OCI-LY3 (cell line): ENCODE data around the gene MRM2.
A peak's percentile ranks its signal among the peaks of the same experiment; 100 is the strongest.

Experiments used
- H2AFZ ChIP-seq: fragments of 200-600, 300-600 bp; shearing (Covaris generic); 2 replicates; pipeline ENCODE4 v1.6.0; 2014; ENCODE audit warnings: antibody characterized with exemption, low read depth, low read length
- H3K27ac ChIP-seq: fragments of 200-600, 300-600 bp; sonication (generic); 2 replicates; pipeline ENCODE4 v1.5.1; 2014; ENCODE audit warnings: mild to moderate bottlenecking, low read length, moderate library complexity, mixed read lengths
- H3K27me3 ChIP-seq: fragments of 200-600, 300-600 bp; sonication (generic); 2 replicates; pipeline ENCODE4 v1.6.1; 2014; ENCODE audit warnings: low read depth, low read length, mixed read lengths
- H3K36me3 ChIP-seq: fragments of 200-600, 300-600 bp; sonication (generic); replicated peaks from 2 replicates; pipeline ENCODE3; 2014; ENCODE audit warnings: low read depth, low read length, mixed read lengths
- H3K4me1 ChIP-seq: fragments of 300-600, 200-600 bp; sonication (generic); 2 replicates; pipeline ENCODE4 v1.6.1; 2014; ENCODE audit warnings: low read length, mixed read lengths
- H3K4me2 ChIP-seq: fragments of 200-600, 300-600 bp; sonication (generic); 2 replicates; pipeline ENCODE4 v1.6.1; 2014; ENCODE audit warnings: low read length, mixed read lengths
- H3K4me3 ChIP-seq: fragments of 300-600, 200-600 bp; sonication (generic); 2 replicates; pipeline ENCODE4 v1.5.1; 2014; ENCODE audit warnings: antibody characterized with exemption, mild to moderate bottlenecking, low read length, moderate library complexity
- H3K79me2 ChIP-seq: fragments of 300-600, 200-600 bp; shearing (Covaris generic); 2 replicates; pipeline ENCODE4 v1.6.1; 2014; ENCODE audit warnings: mild to moderate bottlenecking, low read length, mixed read lengths
- H3K9ac ChIP-seq: fragments of 300-600, 200-600 bp; shearing (Covaris generic); 2 replicates; pipeline ENCODE4 v1.6.0; 2014; ENCODE audit warnings: mild to moderate bottlenecking, low read length, moderate library complexity
- H3K9me3 ChIP-seq: fragments of 200-600, 300-600 bp; shearing (Covaris generic); 2 replicates; pipeline ENCODE4 v1.6.1; 2014; ENCODE audit warnings: low read length, mixed read lengths; ENCODE audit not compliant: insufficient read depth
- H4K20me1 ChIP-seq: fragments of 200-600, 300-600 bp; sonication (generic); 2 replicates; pipeline ENCODE4 v1.6.1; 2016; ENCODE audit warnings: low read length, mixed read lengths; ENCODE audit not compliant: insufficient read depth
- EZH2phosphoT487 ChIP-seq: fragments of 200-600 bp; shearing (Covaris generic); IDR thresholded peaks from 2 replicates; pipeline ENCODE4 v1.6.1; 2018; ENCODE audit warnings: antibody characterized with exemption, mixed run types, low read depth
- TF ChIP-seq, protein P1 (sequence below): fragments of 200-600, 300-600 bp; sonication (generic); IDR thresholded peaks from 2 replicates; pipeline ENCODE4 v1.5.1; 2014; ENCODE audit warnings: antibody characterized with exemption, low read length, low read depth

Gene MRM2

DNA sequence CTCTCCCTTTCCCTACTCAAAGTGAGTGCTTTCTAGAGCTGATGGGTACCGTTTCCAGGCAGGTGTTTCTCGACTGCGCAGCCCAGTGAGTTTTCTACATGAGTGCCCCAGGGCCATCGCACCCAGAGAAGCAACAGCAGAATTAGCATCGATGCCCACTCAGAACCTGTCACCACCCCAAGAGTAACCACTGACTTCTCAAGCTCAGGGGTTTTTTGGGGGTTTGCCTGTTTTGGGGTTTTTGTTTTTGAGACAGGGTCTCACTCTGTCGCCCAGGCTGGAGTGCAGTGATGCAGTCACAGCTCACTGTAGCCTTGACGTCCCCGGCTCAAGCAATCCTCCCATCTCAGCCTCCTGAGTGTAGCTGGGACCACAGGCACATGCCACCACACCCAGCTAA lies 46.5 kb upstream of the MRM2 start:
- no peak overlapping the region for H2AFZ ChIP-seq
- 0 out of 2 replicates have a peak overlapping the region, but pooled peaks have one; percentile 16 for H3K27ac ChIP-seq

DNA sequence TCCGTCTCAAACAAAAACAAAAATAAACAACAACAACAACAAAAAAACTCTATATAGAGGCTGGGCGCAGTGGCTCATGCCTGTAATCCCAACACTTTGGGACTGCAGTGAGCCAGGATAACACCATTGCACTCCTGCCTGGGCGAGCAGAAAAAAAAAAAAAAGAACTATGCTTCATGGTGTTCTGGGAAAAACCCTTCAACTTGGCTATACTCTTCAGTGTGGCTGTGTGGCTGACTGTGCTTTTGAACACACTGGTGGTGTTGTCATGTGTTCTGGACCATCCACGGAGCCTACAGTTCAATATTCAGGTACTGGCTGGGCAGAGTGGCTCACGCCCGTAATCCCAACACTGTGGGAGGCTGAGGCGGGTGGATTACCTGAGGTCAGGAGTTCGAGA lies 45.7 kb upstream of the MRM2 start:
- Histone ChIP-seq H2AFZ (no peak overlapping the region), H3K27ac (no peak overlapping the region), H3K36me3 (peaks cover 3% of the 10 kb centered on the region), H3K9me3 (no peaks in the 10 kb centered on the region), H3K9ac (no peak overlapping the region), H3K79me2 (peaks cover 9% of the 10 kb centered on the region; the same call in 1 of the 2 replicates), H3K4me3 (no peak overlapping the region), H3K4me1 (peaks cover 18% of the 10 kb centered on the region), H3K4me2 (peak overlapping the region; percentile 30; the same call in 1 of the 2 replicates), H4K20me1 (no peaks in the 10 kb centered on the region), H3K27me3 (no peaks in the 10 kb centered on the region)
- no peak for TF ChIP-seq EZH2phosphoT487
- TF ChIP-seq, protein P1, sequence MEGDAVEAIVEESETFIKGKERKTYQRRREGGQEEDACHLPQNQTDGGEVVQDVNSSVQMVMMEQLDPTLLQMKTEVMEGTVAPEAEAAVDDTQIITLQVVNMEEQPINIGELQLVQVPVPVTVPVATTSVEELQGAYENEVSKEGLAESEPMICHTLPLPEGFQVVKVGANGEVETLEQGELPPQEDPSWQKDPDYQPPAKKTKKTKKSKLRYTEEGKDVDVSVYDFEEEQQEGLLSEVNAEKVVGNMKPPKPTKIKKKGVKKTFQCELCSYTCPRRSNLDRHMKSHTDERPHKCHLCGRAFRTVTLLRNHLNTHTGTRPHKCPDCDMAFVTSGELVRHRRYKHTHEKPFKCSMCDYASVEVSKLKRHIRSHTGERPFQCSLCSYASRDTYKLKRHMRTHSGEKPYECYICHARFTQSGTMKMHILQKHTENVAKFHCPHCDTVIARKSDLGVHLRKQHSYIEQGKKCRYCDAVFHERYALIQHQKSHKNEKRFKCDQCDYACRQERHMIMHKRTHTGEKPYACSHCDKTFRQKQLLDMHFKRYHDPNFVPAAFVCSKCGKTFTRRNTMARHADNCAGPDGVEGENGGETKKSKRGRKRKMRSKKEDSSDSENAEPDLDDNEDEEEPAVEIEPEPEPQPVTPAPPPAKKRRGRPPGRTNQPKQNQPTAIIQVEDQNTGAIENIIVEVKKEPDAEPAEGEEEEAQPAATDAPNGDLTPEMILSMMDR: no peak

More for the DNA sequence above, 46.5 kb upstream of the MRM2 start:
- no peak overlapping the region for H3K4me3 ChIP-seq
- H3K9me3 ChIP-seq: no peaks in the 10 kb centered on the region
- TF ChIP-seq, protein P1: no peak
- TF ChIP-seq EZH2phosphoT487: no peak
- H4K20me1 ChIP-seq: no peaks in the 10 kb centered on the region
- peaks cover 18% of the 10 kb centered on the region for H3K4me1 ChIP-seq
- H3K36me3 ChIP-seq: peaks cover 3% of the 10 kb centered on the region
- peak overlapping the region; percentile 49 for H3K4me2 ChIP-seq
- H3K27me3 ChIP-seq: no peaks in the 10 kb centered on the region
- no peak overlapping the region for H3K9ac ChIP-seq
- H3K79me2 ChIP-seq: peaks cover 9% of the 10 kb centered on the region; the same call in 1 of the 2 replicates

DNA sequence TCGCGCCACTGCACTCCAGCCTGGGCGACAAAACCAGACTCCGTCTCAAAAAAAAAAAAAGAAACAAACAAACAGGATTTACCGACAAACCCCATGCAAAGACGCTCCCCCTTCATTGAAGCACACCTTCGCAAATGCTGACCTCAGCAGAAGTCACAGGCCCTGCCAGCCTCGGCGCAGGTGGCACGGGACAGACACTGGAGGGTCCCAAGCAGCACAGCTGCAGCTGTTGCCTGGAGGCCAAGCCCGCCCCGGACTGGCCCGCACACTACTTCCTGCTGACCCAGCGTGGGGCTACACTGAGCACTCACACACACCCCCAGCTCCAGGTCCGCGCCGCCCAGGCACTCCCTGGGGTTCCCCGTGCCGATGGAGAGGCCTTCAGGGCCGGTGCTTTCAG lies 41.1 kb upstream of the MRM2 start:
- H3K4me1 ChIP-seq: peaks cover 7% of the 10 kb centered on the region
- no peaks in the 10 kb centered on the region for H3K9me3 ChIP-seq
- no peak for TF ChIP-seq EZH2phosphoT487
- TF ChIP-seq, protein P1: no peak
- H3K79me2 ChIP-seq: peaks cover 10% of the 10 kb centered on the region; the same call in 1 of the 2 replicates
- no peak overlapping the region for H2AFZ ChIP-seq
- no peaks in the 10 kb centered on the region for H3K36me3 ChIP-seq
- no peak overlapping the region for H3K4me2 ChIP-seq
- no peak overlapping the region for H3K27ac ChIP-seq
- no peaks in the 10 kb centered on the region for H3K27me3 ChIP-seq
- H3K9ac ChIP-seq: no peak overlapping the region
- H4K20me1 ChIP-seq: no peaks in the 10 kb centered on the region; the same call in 1 of the 2 replicates
- no peak overlapping the region for H3K4me3 ChIP-seq

DNA sequence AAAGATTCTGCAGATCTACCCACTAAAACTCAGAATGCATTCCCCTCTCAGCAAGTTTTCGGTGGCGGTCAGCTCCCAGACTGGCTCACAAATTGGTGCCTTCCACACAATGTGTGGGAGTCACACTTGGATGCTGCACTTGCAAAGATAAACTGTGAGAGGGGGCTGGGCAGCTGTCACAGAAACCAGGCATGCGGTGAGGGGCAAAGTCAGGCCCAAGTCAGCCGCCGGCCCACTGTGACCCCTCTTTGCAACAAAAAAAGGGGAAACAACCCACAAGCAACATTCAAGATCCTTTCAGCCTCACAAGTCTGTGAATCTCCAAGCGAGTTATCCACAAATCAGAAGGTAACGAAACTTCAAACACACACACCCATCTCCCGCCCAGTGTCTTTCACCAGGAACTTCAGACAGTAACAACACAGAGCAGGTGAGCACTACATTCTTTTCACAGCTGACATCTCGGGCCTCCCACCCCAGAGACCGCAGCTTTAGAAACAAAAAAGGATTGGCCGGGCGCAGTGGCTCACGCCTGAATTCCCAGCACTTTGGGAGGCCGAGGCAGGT lies 40.3 kb upstream of the MRM2 start:
- no peaks in the 10 kb centered on the region for H3K27me3 ChIP-seq
- no peaks in the 10 kb centered on the region for H3K36me3 ChIP-seq
- TF ChIP-seq EZH2phosphoT487: no peak
- TF ChIP-seq, protein P1: no peak
- H3K9ac ChIP-seq: no peak overlapping the region
- no peak overlapping the region for H2AFZ ChIP-seq
- no peak overlapping the region for H3K27ac ChIP-seq
- H3K9me3 ChIP-seq: no peaks in the 10 kb centered on the region
- H4K20me1 ChIP-seq: no peaks in the 10 kb centered on the region; the same call in 1 of the 2 replicates
- H3K4me3 ChIP-seq: no peak overlapping the region
- peaks cover 6% of the 10 kb centered on the region; the same call in 1 of the 2 replicates for H3K79me2 ChIP-seq
- no peak overlapping the region for H3K4me2 ChIP-seq
- no peaks in the 10 kb centered on the region for H3K4me1 ChIP-seq
